RPMI8226 (cell line): ENCODE results near the gene SIPA1L2.
"Not testable (repeated sequence)": the region's sequence is repeated elsewhere in the genome, so short reads cannot be mapped to it uniquely, and the experiment has no call there.

Experiments used
- DNase-seq: peaks from one replicate; pipeline ENCODE4 v3.0.0-alpha.2; 2015

SIPA1L2 gene

GRCh38 chr1:232614811-232615210 lies 15.1 kb downstream of the SIPA1L2 start:
- DNase-seq: no peak

GRCh38 chr1:232613752-232614381 lies 16.1 kb downstream of the SIPA1L2 start:
- DNase-seq: no peak

- DNase-seq: not testable (repeated sequence)
Measured at GRCh38 chr1:232612836-232613235, 17.1 kb downstream of the SIPA1L2 start.

- no peak for DNase-seq
Measured at GRCh38 chr1:232611834-232612233, 18.1 kb downstream of the SIPA1L2 start.

- DNase-seq: not testable (repeated sequence)
Measured at GRCh38 chr1:232610902-232611745, 18.8 kb downstream of the SIPA1L2 start.

- DNase-seq: peak; percentile 51
Measured at GRCh38 chr1:232610192-232610901, 19.6 kb downstream of the SIPA1L2 start.

GRCh38 chr1:232608427-232608826 lies 21.5 kb downstream of the SIPA1L2 start:
- no peak for DNase-seq

GRCh38 chr1:232602622-232603021 lies 27.3 kb downstream of the SIPA1L2 start:
- peak; percentile 35 for DNase-seq

GRCh38 chr1:232600424-232601258 lies 29.3 kb downstream of the SIPA1L2 start:
- peak; percentile 47 for DNase-seq

GRCh38 chr1:232599178-232600041 lies 30.5 kb downstream of the SIPA1L2 start:
- DNase-seq: peak; percentile 80

GRCh38 chr1:232598837-232599177 lies 31.1 kb downstream of the SIPA1L2 start:
- no peak for DNase-seq

- DNase-seq: peak; percentile 65
Measured at GRCh38 chr1:232598133-232598532, 31.8 kb downstream of the SIPA1L2 start.

- peak; percentile 88 for DNase-seq
Measured at GRCh38 chr1:232597721-232598120, 32.2 kb downstream of the SIPA1L2 start.

- DNase-seq: peak; percentile 77
Measured at GRCh38 chr1:232596666-232597303, 33.1 kb downstream of the SIPA1L2 start.

- no peak for DNase-seq
Measured at GRCh38 chr1:232594768-232595698, 34.9 kb downstream of the SIPA1L2 start.

GRCh38 chr1:232593717-232594502 lies 36.0 kb downstream of the SIPA1L2 start:
- no peak for DNase-seq

- peak; percentile 41 for DNase-seq
Measured at GRCh38 chr1:232591344-232591743, 38.6 kb downstream of the SIPA1L2 start.

GRCh38 chr1:232590744-232591082 lies 39.2 kb downstream of the SIPA1L2 start:
- DNase-seq: peak; percentile 40
